ENCODE results near the gene NTRK1.

Gene NTRK1

GRCh38 chr1:156815961-156816422, 44.7 kb upstream of the NTRK1 start (continued):
- TF ChIP-seq ZNF18 (tag by site-specific recombination; IDR thresholded peaks at IDR 0.05) (no peak), BCL6B (tag by site-specific recombination; IDR thresholded peaks at IDR 0.05) (no peak), BCL11A (tag by site-specific recombination; IDR thresholded peaks at IDR 0.05; ENCODE audit: low read depth) (no peak), ZBTB20 (tag by site-specific recombination; IDR thresholded peaks at IDR 0.05) (no peak), ZNF561 (tag by site-specific recombination; IDR thresholded peaks at IDR 0.05; ENCODE audit: borderline replicate concordance) (no peak), ZNF639 (tag by site-specific recombination; IDR thresholded peaks at IDR 0.05) (no peak), ZFP41 (tag by site-specific recombination; IDR thresholded peaks at IDR 0.05; ENCODE audit: borderline replicate concordance) (no peak), SP7 (tag by site-specific recombination; IDR thresholded peaks at IDR 0.05) (no peak), ELK4 (IDR thresholded peaks at IDR 0.05; ENCODE audit: borderline replicate concordance, low read depth, low read length) (no peak), ZNF600 (tag by site-specific recombination; IDR thresholded peaks at IDR 0.05) (no peak), ZBTB21 (tag by site-specific recombination; IDR thresholded peaks at IDR 0.05) (no peak), OVOL3 (tag by site-specific recombination; IDR thresholded peaks at IDR 0.05) (no peak), ZSCAN16 (tag by site-specific recombination; IDR thresholded peaks at IDR 0.05) (no peak)

- ChIA-PET POLR2A (no interaction called here), CTCF (interaction anchor here (1.0 to 1.5 kb wide), 3 partner anchors 22 to 44 kb away, joined by 3 to 9 read pairs (median 4); partner anchors contain the start of gene NTRK1)
- Histone ChIP-seq H3K36me3 (ENCODE audit: control insufficient read depth in 2 of 2, insufficient read depth in 1 of 2, low read length in 2 of 2) (no peaks in the 10 kb centered on the region), H3K4me3 (ENCODE audit: low read depth, low read length) (no peak within 1 kb of the TSS), H3K9me3 (ENCODE audit: control insufficient read depth, insufficient read depth, low read depth, low read length) (no peaks in the 10 kb centered on the region), H3K4me1 (ENCODE audit: control insufficient read depth, insufficient read depth, low read length) (no peaks in the 10 kb centered on the region), H3K27ac (ENCODE audit: extremely low read depth, low read depth, low read length) (no peak within 1 kb of the TSS)
- TF ChIP-seq ZNF26 (tag by site-specific recombination; IDR thresholded peaks at IDR 0.05) = no peak
- TF ChIP-seq ZNF398 (tag by site-specific recombination; IDR thresholded peaks at IDR 0.05) = 0 out of 2 replicates have a peak, but pooled peaks have one; percentile 28
- no peak for TF ChIP-seq CTCF (tag by site-specific recombination; IDR thresholded peaks at IDR 0.05)
- peak; percentile 54 for TF ChIP-seq ZNF366 (tag by site-specific recombination; conservative IDR thresholded peaks at IDR 0.05)
- no peak for TF ChIP-seq SALL2 (tag by site-specific recombination; IDR thresholded peaks at IDR 0.05; ENCODE audit: borderline replicate concordance)
- TF ChIP-seq ZNF449 (tag by site-specific recombination; IDR thresholded peaks at IDR 0.05) = no peak
- 0 out of 2 replicates have a peak, but pooled peaks have one; percentile 25 for TF ChIP-seq GLIS2 (tag by site-specific recombination; IDR thresholded peaks at IDR 0.05)
- peak; percentile 92 for TF ChIP-seq ZNF629 (tag by site-specific recombination; IDR thresholded peaks at IDR 0.05)
- TF ChIP-seq ZNF596 (tag by site-specific recombination; IDR thresholded peaks at IDR 0.05) = peak; percentile 84
- peak; percentile 27; the same call in 1 of the 2 replicates for TF ChIP-seq ZIC2 (tag by site-specific recombination; IDR thresholded peaks at IDR 0.05)
These were observed 43.9 kb upstream of the NTRK1 start, which contains the start of gene SH2D2A for GRCh38 chr1:156816561-156817328. TSS of gene SH2D2A (minus strand) at chr1:156816848. CDS start at chr1:156816708, 140 bp downstream.

Measured in HEK293 (cell line).